GM21515 (cell line): ENCODE data around the gene MRTO4.
"Not testable (repeated sequence)": the region's sequence is repeated elsewhere in the genome, so short reads cannot be mapped to it uniquely, and the experiment has no call there.

Source experiments
- ATAC-seq: cut with Tn5 transposase; IDR thresholded peaks from one replicate; pipeline ENCODE4 v1.9.1; 2021; ENCODE audit not compliant: unreplicated experiment

MRTO4 gene

GRCh38 chr1:19269427-19270342 lies 18.1 kb downstream of the MRTO4 start:
- not testable (repeated sequence) for ATAC-seq

DNA sequence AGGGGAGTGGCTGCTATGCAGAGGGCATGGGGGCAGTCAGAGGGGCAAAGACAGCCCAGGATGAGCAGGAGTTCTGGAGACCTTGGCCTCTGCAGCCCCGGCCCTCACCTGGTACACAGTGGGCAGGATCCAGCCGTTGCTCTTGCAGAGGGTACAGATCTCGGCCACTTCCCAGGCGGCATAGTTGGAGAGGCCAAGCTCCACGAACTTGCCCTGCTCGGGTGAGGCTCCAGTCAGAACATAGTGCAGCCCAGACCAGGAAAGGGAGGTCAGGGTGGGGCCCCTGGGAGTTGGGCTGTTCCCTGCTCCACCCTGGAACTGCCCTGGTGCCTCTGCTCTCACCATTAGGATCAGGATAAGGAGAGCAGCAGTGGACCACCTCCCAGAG lies 18.7 kb downstream of the MRTO4 start:
- ATAC-seq, result not testable (repeated sequence)

DNA sequence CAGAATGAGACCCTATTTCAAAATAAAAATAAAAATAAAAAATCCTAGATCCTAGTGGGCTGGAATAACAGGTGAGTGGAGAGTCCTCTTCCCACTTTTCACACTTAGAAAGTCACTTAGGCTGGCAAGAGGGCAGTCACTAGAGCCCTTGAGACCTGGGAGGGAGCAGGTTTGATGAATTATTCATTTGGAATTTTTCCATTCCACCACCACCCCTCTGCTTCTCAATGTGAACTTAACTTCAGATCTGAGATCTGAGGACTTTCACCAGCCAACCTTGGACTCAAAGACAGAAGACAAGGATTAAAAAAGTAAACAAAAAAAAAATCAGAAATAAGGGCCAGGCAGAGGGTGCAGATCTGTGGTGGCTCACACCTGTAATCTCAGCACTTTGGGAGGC lies 20.5 kb downstream of the MRTO4 start:
- ATAC-seq, result no peak

DNA sequence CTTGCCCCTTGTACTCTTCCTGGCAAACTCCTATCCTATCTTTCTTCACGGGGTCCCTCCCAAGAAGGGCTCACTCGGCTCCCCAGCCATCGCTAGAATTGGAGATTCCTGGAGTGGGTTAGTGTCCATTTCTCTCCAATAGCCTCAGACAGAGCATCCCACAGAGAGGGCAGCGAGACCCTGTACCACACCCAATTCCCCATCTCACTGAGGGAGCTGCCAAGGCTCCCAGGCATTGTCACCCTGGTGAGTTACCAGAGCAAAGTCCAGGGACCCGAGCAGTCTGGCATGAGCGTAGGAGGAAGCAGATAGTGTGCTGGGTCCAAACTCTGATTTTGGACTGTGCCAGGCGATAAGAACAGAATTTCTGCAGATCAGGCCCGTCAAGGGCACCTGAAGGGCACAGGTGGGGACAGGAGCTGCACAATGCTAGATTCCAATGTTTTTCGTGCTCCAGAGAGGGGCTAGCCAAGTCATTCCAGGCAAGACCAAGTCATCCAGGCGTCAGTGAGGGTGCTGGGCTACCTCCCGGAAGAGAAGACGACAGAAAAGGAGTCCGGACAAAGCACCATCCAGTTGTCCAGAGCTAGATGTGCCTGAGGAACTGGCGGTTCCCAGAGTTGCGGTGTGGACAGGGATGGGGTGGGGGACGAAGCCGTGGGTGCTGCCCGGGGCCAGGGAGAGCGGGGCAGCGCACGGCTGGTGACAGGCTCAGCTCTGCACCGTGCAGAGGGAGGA lies 21.7 kb downstream of the MRTO4 start:
- no peak for ATAC-seq

- ATAC-seq, result not testable (repeated sequence)
These were observed 22.4 kb downstream of the MRTO4 start for GRCh38 chr1:19273844-19274531.

DNA sequence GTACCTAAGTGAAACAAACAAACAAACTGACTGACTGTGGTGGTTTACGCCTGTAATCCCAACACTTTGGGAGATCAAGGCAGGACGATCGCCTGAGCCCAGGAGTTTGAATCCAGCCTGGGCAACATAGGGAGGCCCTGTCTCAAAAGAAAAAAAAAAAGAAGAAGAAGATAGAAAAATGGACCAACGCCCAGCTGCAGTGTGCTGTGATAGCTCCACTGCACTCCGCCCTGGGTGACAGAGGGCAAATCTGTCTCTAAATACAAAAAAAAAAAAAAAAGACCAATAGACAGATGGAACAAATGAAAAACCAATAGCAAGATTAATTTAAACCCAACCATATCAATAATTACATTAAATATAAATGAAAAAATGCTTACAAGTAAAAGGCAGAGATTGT lies 23.0 kb downstream of the MRTO4 start:
- no peak for ATAC-seq

DNA sequence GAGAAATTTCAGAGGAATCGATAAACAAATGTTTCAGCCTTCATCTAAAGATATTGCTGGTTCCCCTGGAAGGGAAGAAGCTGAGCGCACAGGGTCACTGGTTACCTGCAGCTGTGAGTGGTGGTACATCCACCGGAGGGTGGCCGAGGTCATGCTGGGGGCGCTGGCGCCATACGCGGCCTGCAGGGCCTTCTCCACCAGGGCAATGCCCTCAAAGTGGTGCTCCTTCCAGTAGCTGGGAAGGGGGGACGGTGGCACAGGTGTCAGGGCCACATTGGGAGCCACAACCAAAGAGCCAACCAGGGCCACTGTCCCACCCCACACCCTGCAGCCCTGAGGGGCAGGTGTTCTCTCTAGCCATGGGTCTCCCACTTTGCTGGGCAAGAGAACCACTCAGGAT lies 32.3 kb downstream of the MRTO4 start:
- no peak for ATAC-seq

DNA sequence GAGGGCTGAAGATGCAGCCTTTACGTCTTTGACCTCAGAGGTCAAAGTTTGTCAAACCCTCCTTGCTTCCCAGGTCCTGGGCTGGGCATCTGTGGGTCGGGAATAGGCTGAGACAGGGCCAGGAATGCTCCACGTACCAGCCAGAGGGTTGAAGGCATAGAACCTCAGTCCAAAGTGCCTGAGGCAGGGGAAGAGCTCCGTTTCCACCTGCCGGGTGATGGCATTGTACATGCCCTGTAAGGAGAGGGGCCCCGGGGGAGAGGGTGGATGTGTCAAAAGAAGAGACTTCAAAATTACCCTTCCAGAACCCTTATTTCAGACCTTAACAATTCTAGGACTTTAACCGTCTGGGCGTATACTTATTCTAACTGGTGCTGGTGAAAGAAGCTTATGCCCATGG lies 33.3 kb downstream of the MRTO4 start:
- ATAC-seq, result no peak

- ATAC-seq, result not testable (repeated sequence)
These were observed 33.8 kb downstream of the MRTO4 start for GRCh38 chr1:19285366-19285765.

DNA sequence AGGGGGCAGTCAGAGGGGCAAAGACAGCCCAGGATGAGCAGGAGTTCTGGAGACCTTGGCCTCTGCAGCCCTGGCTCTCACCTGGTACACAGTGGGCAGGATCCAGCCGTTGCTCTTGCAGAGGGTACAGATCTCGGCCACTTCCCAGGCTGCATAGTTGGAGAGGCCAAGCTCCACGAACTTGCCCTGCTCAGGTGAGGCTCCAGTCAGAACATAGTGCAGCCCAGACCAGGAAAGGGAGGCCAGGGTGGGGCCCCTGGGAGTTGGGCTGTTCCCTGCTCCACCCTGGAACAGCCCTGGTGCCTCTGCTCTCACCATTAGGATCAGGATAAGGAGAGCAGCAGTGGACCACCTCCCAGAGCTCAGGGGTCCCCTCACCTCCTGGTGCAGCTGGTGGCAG lies 34.2 kb downstream of the MRTO4 start:
- not testable (repeated sequence) for ATAC-seq

GRCh38 chr1:19287436-19288185 lies 36.0 kb downstream of the MRTO4 start:
- ATAC-seq, result no peak

GRCh38 chr1:19288324-19289241 lies 37.0 kb downstream of the MRTO4 start, which contains the start of gene AKR7A3:
Gene AKR7A3, minus strand, starts transcription at chr1:19288770. Its CDS starts 61 bp downstream, at chr1:19288709.
- ATAC-seq, result not testable (repeated sequence)

- no peak for ATAC-seq
These were observed 37.6 kb downstream of the MRTO4 start for GRCh38 chr1:19289244-19289643.

DNA sequence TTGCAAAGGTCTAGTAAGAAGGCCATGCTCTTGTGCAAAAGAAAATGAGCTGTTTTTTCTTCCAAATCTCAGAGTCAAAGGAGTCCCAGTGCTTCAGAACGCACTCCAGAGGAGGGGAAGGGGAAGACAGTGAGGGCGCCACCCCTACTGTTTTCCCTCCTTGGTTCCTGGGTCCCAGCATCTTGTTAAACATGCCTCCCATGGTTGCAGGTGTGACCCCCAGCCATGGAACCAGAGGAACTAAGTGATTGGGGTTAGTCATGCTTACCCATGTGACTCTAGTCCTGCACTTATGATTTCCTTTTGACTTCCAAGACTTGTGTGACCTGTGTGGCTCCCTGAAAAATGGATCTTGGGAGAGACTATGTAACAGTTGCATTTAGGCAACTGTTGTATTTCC lies 43.0 kb downstream of the MRTO4 start:
- ATAC-seq, result no peak

DNA sequence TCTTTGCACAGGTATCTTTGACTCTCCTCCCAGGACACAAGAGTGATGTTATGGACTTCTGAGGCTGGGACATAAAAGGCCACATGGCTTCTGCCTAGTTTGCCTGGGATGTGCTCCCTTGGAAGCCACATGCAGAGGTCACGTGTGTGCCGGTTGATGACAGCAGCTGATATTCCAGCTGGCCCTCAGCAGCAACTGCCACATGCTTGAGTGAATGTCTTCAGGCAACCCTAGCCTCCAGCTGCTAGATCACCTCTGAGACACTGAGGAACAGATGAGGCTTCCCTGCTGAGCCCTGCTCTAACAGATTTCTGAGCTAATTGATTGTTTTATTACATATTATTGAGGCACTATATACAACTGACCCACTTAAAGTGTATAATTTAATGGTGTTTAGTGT lies 48.6 kb downstream of the MRTO4 start:
- no peak for ATAC-seq

DNA sequence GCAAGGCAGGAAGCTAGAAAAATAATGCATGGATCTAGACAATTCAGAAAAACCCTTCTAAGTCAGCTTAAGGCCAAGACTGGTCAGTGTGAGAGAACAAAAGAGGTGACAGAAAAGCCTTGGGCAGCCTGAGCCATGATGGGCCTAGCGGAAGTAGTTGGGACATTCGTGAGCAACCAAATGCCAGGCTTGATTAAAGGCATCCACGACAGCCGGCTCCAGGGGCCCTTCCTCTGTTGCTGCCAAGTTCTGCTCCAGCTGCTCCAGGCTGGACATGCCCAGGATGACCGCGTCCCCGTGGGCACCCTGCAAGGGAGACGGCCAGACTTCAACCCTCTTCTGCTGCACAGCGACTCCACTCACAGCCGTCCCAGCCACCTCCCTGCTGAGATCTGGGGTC lies 52.5 kb downstream of the MRTO4 start:
- not testable (repeated sequence) for ATAC-seq

- no peak for ATAC-seq
These were observed 54.3 kb downstream of the MRTO4 start for GRCh38 chr1:19305880-19306279.

DNA sequence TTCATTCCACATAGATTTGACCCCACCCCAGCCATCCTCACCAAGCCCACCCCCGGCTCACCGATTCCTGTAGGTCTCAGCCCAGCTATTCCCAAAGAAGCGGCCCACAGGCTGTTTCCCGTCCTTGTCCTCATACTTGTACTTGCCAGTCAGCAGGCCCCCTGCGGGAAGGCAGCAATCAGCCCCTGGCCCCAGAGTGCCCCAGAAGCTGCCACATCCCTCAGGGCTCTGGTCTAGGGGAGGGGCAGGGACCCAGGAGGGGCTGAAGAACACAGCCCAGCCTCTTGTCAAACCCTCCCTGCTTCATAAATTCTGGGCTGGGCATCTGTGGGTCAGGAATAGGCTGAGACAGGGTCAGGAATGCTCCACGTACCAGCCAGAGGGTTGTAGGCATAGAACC lies 55.3 kb downstream of the MRTO4 start:
- ATAC-seq, result no peak

DNA sequence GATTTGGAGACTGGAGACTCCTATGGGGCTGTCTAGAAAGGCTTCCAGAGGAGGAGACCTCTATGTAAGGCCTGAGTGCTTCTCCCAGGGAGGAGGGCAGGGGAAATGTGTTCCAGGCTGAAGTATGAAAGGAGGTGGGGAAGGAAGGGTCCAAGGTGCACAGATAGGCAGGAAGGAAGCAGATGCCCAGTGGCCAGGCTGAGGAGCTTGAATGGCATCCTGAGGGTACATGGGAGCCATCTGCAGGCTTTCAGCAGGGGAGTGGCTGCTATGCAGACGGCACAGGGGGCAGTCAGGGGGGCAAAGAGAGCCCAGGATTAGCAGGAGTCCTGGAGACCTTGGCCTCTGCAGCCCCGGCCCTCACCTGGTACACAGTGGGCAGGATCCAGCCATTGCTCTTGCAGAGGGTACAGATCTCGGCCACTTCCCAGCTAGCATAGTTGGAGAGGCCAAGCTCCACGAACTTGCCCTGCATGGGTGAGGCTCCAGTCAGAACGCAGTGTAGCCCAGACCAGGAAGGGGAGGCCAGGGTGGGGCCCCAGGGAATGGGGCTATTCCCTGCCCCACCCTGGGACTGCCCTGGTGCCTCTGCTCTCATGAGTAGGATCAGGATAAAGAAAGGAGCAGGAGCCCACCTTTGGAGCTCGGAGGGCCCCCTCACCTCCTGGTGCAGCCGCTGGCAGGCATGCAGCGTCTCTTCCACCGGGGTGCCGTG lies 56.3 kb downstream of the MRTO4 start:
- no peak for ATAC-seq
